ENCODE measurements around the gene PEPD. TPM values are rescaled to one million over a fixed set of nuclear protein-coding genes. Genes with fewer than 3 reads are reported as not detected.

The PEPD gene
- total and polyA plus RNA-seq, 4 donors = 37.3 to 211 (median 117) TPM

DNA sequence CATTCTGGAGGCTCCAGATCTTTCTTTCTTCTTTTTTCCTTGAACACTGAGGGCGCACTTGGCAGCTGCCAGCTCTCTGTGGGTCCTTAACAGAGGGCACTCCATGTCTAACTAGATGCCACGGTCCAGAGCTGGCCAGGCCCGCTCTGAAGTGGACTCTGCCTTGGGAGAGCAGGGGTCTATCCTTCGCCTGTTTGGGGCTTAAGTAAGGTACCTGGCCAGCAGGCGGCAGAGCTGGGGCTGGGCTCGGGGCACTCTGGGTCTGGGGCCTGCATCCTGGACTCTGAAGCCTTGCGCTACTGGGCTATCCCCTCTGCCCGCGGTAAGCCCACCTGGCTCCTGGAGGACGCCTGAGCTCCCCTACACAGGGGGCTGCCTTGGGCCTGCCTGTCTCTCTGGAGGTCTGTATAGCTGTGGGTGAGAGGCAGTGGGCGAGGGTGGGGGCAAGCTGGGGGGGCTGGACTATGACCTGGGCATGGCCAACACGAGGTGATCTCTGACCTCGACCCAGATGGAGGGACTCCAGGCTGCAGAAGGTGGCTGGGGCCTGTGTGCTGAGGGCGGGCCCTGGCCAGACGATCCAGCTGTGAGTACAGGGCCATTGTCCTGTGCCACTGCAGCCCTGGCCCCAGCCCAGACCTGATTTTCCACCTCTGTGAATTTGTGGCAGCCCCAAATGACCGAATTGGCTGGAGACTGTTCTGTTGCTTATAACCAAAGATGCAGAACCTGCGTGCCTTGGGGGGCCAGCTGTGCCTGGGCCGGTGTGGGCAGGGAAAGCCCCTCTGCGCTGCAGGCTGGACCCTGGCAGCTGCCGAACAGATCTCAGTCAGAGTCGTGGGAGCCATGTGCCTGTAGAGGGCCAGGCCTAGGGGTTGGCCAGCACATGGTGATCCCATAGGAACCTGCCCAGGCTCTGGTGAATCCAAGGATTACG lies 121.6 kb downstream of the PEPD start:
- peak; percentile 58 for DNase-seq (ENCODE audit: low spot score)
- Histone ChIP-seq H3K4me3 (ENCODE audit: low read depth in 1 of 3, low read length in 3 of 3) (no peak overlapping the region), H3K4me1 (ENCODE audit: control insufficient read depth in 4 of 4, insufficient read depth in 4 of 4, low read length in 3 of 4) (peaks cover 48 to 97% (median 83%) of the 10 kb centered on the region in 4 donors), H3K27me3 (ENCODE audit: control insufficient read depth in 4 of 4, insufficient read depth in 4 of 4, low read length in 3 of 4) (no peaks in the 10 kb centered on the region), H3K36me3 (ENCODE audit: control insufficient read depth in 4 of 4, insufficient read depth in 3 of 4, low read depth in 1 of 4, low read length in 3 of 4) (no peaks in the 10 kb centered on the region), H3K9ac (ENCODE audit: low read depth in 1 of 2, low read length in 2 of 2) (peak overlapping the region; percentile 33 to 71), H3K9me3 (ENCODE audit: control insufficient read depth in 4 of 4, low read length in 3 of 4) (no peaks in the 10 kb centered on the region), H3K27ac (ENCODE audit: low read depth in 1 of 2, low read length in 2 of 2) (peak overlapping the region; percentile 92 to 98)
- WGBS = 53% methylated on average over 22 of the region's 22 CpGs
- TF ChIP-seq YY1 (IDR thresholded peaks at IDR 0.05) = peak; percentile 73
- TF ChIP-seq, protein P1, sequence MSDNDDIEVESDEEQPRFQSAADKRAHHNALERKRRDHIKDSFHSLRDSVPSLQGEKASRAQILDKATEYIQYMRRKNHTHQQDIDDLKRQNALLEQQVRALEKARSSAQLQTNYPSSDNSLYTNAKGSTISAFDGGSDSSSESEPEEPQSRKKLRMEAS (IDR thresholded peaks at IDR 0.05) = peak; percentile 82
- no peak for TF ChIP-seq GABPA (IDR thresholded peaks at IDR 0.05 in 1 of 2, conservative IDR thresholded peaks at IDR 0.05 in 1 of 2)
- peak; percentile 95 to 96 for TF ChIP-seq HNF4A (conservative IDR thresholded peaks at IDR 0.05)
- TF ChIP-seq TAF1 (conservative IDR thresholded peaks at IDR 0.05) = no peak
- peak; percentile 75 for TF ChIP-seq ZBTB33 (IDR thresholded peaks at IDR 0.05)
- TF ChIP-seq EGR1 (IDR thresholded peaks at IDR 0.05; ENCODE audit: low read depth in 2 of 2) = peak in 1 of 2 donors; percentile 68
- peak; percentile 84 for TF ChIP-seq HNF4G (IDR thresholded peaks at IDR 0.05)
- TF ChIP-seq RAD21 (IDR thresholded peaks at IDR 0.05) = peak; percentile 28 to 44
- peak; percentile 97 for TF ChIP-seq RXRA (IDR thresholded peaks at IDR 0.05)
- peak; percentile 91 for TF ChIP-seq SP1 (IDR thresholded peaks at IDR 0.05)
- peak; percentile 95 for TF ChIP-seq NR2F2 (IDR thresholded peaks at IDR 0.05)
- TF ChIP-seq CTCF (IDR thresholded peaks at IDR 0.05; ENCODE audit: low read depth, low read length, missing input control) = peak; percentile 4
- peak; percentile 56 for TF ChIP-seq FOXA2 (IDR thresholded peaks at IDR 0.05)
- no peak for TF ChIP-seq ATF3 (IDR thresholded peaks at IDR 0.05)
- TF ChIP-seq REST (IDR thresholded peaks at IDR 0.05) = peak; percentile 38
- peak in 1 of 2 donors; percentile 32 for TF ChIP-seq JUND (IDR thresholded peaks at IDR 0.05)
- TF ChIP-seq FOXA1 (IDR thresholded peaks at IDR 0.05) = no peak

All from liver (tissue), 9 donors.